ENCODE data around the gene FAM221B.

The FAM221B gene, protein sequence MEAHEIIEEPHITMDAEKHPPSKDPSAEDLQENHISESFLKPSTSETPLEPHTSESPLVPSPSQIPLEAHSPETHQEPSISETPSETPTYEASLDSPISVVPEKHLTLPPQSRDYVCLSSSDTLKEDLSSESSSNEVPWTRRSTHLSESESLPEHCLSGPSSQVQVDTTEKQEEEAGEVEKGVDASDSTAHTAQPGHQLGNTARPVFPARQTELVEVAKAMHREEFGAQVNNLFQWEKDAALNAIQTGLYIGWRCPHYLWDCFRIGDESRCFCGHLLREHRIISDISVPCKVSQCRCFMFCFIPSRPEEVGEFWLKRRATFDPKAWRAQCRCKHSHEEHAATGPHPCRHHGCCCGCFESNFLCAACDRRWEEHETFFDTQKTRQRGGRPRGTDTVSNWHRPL

DNA sequence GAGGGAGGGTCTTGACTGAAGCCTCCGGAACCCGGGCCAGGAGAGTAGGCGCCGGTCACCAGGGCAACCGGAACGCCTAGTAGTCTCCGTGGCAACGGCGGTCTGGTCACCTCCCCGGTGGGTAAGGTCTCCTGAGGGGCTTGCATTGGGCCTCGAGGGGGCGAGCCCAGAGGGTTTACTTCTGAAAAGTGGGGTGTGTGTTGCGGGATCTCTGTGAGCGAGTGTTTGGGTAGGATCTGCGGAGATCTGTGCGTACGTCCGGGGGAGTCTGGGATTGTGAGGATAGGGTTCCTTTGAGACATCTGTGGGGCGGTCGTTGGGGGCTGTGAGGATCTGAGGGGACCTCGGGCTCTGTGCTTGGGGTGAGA lies at the start of gene FAM221B:
FAM221B (minus strand) TSS at position 17 of the 368 bp plus-strand sequence. CDS start 2,571 bp downstream, outside the sequence.
- no peak for DNase-seq (ENCODE audit: low spot score)

DNA sequence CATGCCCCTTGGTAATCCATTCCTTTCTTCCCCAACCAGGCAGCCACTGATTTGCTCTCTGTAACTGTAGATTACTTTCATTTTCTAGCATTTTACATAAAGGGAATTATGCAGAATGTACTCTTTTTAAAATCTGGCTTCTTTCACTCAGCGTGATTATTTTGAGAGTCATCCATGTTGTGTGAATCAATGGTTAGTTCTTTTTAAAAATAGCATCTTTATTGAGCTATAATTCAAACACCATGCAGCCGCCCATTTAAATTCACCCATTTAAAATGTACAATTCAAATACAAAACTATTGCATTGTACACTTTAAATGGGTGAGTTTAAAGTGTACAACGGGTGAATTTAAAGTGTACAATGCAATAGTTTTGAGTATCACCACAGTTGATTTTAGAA lies 44.0 kb upstream of the FAM221B start:
- DNase-seq (ENCODE audit: low spot score): no peak

DNA sequence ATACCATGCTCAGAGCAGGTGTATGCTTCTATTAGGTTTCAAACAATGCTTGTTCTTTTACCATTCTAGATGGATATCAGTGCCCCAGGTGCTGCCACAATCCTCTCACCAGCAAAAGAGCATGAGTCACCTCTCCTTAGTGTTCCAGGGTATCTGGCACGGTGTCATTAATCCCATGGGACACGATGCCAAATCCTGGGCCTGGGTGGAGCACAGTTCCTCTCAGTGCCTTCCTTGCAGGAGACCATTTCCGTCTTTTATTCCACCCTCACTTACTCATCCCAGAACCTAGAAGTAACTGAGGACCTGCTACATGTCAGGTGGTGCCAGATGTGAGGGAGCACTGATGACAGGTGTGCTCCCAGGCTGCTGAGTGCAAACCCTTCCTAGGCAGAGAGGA lies 43.0 kb upstream of the FAM221B start:
- DNase-seq (ENCODE audit: low spot score): no peak

DNA sequence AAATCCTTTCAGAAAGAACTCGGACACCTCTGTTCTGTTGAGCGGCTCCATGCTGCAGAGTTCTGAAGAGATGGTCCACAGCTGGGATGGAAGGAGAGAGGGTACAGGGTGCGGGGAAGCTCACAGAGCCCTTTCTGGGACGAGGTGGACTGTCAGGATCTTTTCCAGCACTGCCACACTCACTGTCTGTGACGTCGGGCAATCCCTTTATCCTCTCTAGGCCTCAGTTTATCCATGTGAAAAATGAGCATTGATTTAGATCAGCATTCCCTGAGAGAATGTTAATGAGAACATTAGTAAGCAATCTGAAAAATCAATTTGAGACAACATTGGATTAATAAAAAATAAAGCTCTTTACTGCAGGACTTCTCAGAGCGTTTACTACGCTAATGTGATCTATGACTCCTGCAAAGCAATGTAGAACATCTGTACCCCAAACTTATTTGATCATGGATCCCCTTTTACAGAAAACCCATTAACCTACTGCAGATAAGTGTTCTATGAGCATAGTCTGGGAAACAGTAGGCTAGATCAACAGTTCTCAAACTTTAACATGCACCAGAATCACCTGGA lies 41.9 kb upstream of the FAM221B start, which contains the start of gene OR13J1:
OR13J1 (minus strand) TSS at position 51 of the 573 bp plus-strand sequence; CDS start at position 51, 0 bp downstream.
- no peak for DNase-seq (ENCODE audit: low spot score)

DNA sequence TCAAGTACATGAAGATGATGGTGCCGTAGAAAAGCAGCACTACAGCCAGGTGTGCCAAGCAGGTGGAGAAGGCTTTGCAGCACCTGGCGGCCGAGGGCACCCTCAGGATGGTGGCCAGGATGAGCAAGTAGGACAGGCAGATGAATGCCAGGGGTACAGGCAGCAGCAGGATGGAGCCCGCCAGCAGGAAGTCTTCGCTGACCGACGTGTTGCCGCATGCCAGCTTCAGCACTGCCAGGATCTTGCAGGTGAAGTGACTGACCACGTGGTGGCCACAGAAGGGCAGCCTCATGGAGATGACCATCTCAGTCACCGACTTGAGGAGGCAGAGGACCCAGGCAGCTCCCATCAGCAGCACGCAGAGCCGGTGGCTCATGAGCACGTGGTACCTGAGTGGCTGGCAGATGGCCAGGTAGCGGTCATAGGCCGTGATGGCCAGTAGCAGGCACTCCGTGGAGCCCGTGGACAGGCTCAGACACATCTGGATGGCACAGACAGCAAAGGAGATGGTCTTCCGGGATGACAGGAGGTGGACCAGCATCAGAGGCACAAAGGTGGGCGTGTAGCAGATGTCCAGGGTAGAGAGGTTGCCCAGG lies 41.2 kb upstream of the FAM221B start:
- no peak for DNase-seq (ENCODE audit: low spot score)

DNA sequence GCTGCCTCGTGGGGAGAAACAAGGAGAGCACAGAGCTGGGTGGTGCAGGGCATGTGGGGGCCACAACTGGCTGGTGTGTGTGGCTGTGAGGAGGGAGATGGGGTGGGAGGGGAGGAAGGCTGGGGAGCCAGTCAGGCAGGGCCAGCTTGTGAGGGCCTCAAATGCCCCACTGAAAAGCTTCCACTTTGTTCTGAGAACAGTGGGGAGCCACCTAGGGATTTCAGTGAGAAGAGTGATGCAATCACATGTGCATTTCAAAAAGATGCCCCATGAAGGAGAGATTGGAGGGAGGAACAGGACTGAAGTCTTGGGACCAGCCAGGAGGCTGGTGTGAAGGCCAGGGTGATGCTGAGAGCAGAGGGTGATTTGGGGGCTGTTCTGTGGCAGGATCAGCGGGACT lies 40.4 kb upstream of the FAM221B start:
- DNase-seq (ENCODE audit: low spot score): no peak

DNA sequence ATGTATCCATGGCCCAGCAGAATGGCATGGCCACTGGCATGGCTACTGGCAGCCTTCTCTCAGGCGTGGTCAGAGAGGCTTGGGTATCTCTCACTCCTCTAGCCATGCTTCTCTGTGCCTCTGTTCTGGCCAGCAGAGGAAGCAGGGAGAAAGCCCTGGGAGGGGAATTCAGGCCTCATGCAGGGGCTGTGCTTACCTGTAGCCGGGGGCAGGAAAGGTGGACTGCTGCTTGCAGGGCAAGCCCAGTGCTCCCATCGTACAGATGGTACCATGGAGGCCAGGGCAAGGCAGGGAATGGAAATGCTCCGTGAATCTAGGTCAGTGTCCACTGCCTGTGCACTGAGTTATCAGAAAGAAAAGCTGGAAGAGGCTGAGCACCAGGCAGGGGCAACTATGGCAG lies 39.0 kb upstream of the FAM221B start:
- DNase-seq (ENCODE audit: low spot score): no peak

DNA sequence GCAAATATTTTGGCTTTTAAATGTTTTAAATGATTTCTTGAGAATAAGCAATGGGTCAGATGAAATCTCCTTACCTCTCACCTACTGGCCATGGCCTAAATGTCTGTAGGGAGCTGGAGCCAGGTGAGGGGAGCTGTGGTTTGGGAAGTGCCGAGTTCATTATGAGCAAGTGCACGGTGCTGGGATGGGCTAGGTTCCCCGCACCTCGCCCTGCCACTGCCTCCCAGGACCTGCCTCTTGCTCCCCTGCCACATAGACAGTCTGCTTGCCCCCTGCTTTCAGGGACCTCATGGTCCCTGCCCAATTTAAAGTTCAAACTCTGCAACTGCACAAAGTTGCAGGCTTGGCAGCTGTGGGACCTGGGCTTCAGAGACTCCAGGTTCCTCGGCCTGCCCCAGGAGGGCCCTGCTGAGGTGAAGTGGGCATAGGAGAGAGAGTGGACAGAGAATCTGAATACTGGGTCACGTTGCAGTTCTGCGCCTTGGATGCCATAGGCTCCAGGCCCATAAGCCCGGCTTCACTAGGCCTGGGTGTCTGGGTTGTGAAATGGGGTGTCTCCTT lies 36.2 kb upstream of the FAM221B start:
- no peak for DNase-seq (ENCODE audit: low spot score)

DNA sequence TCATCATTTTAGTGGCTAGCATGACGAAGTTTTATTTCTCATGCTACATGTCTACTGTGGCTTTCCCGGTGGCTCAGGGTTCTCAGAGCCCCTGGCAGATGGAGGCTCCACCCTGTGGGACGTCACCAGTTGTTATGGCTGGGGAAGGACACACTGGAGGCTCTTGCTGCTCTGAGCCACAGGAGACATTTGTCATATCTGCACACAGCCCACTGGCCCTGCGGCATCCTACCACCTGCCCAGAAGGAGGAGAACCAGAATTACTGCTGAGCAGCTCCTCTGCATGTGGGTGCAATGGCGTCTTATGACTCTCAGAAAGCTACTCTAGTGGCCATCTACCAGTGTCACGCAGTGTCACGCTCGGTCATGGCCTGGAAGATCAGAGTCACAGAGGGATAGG lies 35.1 kb upstream of the FAM221B start:
- DNase-seq (ENCODE audit: low spot score): no peak

DNA sequence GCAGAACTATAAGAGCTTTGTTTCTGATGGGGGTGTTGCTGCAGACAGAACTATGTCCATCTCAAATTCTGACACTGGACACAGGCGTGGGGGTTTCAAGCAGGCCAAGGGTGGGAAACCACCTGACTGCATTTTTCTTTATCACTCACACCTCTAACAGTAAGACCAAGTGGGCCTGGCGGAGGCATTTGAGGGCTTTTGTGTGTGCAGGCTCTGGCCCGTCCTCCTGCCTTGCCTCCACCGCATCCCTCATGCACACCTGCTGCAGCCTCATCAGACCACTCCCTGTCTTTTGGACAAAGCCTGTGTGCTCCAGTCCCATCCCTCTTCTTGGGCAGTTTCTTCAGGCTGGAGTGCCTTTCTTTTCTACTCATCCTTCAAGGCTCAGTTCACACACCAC lies 33.8 kb upstream of the FAM221B start:
- no peak for DNase-seq (ENCODE audit: low spot score)

DNA sequence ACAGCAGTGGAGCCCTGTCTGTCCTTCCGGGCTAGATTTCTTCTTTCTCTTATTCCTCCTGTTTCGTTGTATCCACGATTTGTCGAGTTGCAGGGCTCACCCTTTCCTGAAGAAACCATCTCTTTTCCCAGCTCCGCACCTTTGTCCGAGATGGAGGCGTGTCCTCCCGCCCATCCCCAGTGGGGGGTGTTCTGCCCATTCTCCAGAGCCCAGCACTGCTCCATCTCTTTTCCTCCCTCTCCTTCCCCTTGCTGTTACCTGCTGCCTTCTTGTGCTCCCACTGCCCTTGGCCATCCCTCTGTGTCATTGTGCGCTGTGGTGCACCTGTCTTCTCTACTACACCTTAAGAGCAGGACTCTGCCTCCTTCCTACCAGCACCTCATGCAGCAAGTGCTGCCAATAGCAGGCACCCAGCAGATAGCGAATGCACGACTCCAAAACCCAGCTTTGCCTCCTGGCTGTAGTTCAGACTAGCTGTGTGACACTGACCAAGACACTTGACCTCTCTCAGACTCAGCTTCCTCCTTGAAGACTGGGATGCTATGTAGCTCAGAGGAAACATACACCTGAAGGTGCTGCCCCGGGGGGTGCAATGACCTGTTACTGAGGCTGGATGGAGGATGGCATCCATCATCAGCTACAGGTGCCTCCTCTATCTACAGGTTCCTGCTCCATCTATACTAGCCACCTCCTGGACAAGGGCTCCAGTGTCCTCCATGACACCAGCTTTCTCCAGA lies 32.8 kb upstream of the FAM221B start:
- DNase-seq (ENCODE audit: low spot score): no peak

DNA sequence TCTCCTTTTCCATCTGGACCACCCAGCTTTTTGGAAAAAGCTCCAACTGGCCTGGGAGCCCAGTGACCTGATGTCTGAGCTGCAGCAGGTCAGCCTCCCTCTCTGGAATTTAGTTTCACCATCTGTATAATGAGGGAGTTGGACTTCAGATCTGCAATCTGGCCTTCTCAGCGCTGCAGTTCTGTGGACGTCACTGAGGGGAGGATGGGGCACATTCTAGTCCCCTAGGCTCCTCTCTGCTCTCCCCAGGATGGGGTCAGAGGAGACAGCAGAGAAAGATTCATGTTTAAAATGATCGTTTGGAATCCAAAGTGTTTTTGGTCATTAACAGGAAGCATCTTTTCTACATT lies 31.4 kb upstream of the FAM221B start:
- peak; percentile 1 for DNase-seq (ENCODE audit: low spot score)

DNA sequence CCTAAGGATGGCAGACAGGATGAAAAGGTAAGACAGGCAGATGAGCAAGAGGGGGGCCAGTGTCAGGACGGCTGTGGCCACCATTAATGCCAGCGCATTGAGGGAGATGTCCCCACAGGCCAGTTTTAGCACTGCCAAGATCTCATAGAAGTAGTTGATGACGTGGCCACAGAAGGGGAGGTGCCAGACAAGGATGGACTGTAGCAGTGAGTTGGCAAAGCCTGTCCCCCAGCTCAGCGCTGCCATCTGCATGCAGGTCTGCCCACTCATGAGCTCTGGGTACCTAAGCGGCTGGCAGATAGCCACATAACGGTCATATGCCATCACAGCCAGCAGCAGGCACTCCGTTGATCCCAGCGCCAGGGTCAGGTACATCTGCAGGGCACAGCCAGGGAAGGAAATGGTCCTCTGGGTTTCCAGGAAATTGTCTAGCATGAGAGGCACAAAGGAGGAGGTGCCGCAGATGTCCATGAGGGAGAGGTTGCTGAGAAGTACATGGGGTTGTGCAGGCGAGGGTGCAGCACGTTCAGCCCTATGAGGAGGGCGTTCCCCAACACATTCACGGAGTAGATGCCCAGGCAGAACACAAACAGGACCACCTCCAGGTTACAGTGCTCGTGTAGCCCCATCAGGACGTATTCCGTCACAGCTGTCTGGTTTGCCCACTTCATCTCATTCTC lies 30.9 kb upstream of the FAM221B start:
- peak; percentile 29 for DNase-seq (ENCODE audit: low spot score)

DNA sequence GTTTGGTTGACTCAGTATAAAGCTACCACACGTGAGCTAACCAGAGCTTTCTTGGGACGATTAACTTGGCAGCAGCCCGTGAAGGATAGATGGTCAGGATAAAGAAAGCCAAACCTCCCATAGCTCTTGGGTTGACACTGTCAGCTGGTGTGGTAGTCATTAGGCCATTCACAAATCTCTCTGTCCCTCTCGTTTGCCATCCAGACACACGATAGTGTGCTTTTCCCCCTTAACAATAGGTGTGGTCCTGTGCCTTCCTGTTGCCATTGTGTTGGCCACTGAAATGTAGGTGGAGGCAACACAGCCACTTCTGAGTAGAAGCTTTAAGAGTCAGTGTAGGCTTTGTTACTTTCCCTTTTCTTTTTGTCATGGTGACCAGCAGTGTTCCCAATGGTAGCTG lies 29.9 kb upstream of the FAM221B start:
- no peak for DNase-seq (ENCODE audit: low spot score)

DNA sequence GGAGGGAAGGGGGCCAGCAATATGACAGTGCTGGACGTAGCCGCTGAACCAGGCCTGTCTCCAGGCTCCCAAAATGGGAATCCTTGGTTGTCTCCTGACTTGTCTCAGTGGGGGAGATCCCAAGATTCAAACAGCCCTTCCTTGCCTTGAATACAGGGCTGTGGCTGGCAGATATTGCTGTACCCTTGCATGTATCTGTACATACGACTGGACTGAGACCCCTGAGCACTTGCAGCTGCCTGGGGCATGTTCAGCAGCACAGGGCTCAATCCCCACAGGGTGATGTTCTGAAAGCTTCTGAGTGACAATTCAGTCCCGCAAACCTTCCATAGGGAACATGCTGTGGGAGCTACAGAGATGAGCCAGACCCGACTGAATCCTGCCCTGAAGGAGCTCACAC lies 28.4 kb upstream of the FAM221B start:
- no peak for DNase-seq (ENCODE audit: low spot score)

DNA sequence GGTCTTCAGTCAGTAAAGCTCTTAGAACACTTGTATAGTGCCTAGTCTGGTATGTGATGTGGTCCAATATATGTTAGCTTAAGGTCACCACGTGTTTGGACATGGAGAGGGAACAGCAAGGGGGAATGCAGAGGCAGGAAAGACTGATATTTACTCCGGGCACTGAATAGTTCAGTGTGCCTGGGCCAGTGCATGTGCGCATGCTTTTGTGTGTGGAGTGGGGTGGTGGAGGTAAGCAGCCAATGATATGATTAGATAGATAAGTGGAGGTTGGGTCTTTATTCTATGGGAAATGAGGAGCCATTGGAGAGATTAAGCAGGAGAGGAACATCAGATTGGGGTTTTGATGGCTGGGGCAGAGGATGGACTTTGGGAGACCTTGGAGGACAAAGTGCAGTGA lies 27.7 kb upstream of the FAM221B start:
- no peak for DNase-seq (ENCODE audit: low spot score)

DNA sequence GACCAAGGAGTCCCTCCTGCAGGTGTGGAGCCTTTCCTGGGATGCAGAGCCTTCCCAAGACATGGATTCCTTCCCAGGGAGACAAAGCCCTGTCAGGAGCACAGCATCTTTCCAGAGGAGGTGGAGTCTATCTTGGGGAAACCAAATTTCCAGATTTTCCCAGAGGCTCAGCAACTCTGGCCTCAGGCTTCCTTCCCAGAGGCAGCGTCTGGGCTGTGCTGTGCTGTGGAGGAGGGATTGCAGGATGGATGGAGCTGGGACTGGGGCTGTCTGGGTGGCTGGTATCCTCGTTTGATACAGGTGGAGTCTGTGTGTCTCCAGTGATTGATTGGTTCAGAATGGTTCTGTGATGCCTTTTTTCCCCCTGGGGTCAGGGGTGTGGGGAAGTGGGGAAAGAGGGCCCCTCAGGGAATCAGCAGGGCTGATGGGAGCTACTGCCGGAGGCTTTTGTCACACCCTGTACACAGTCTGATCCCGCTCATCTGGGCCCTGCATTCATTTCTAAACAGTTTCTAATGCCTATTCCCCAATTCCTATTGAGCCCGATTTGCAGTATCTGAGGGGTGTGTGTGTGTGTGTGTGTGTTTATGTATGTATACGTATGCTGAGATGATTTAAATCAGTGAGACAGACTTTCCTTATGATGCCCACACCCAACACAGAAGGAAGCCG lies 25.7 kb upstream of the FAM221B start:
- no peak for DNase-seq (ENCODE audit: low spot score)

DNA sequence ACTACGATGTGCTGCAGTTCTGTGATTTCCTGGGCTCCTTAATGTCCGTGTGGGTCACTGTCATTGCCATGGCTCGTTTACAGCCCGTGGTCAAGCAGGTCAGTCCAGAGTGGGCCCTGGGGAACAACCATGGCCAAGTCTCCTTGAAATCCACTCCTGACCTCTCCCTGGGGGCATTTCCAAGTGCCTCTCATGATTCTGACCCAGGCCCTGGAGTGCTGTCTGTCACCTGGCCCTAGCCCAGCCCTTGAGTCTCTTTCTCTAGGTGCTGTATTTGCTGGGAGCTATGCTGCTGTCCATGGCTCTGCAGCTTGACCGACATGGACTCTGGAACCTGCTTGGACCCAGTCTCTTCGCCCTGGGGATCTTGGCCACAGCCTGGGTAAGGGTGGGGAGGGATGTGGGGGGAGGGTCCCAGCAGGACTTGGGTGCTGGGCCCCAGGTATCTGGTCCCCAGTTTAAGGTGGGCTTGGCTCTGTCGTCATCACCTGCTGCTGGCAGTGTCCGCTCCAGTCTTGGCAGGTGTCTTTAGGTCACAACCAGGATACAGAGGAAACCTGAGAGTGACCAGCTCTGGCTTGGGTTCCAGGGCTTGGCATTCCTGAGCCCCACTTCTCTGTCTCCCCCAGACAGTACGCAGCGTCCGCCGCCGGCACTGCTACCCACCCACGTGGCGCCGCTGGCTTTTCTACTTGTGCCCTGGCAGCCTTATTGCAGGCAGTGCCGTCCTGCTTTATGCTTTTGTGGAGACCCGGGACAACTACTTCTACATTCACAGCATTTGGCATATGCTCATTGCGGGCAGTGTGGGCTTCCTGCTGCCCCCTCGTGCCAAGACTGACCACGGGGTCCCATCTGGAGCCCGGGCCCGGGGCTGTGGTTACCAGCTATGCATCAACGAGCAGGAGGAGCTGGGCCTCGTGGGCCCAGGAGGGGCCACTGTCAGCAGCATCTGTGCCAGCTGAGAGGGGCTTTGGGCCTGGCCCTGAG lies 24.6 kb upstream of the FAM221B start:
- no peak for DNase-seq (ENCODE audit: low spot score)

DNA sequence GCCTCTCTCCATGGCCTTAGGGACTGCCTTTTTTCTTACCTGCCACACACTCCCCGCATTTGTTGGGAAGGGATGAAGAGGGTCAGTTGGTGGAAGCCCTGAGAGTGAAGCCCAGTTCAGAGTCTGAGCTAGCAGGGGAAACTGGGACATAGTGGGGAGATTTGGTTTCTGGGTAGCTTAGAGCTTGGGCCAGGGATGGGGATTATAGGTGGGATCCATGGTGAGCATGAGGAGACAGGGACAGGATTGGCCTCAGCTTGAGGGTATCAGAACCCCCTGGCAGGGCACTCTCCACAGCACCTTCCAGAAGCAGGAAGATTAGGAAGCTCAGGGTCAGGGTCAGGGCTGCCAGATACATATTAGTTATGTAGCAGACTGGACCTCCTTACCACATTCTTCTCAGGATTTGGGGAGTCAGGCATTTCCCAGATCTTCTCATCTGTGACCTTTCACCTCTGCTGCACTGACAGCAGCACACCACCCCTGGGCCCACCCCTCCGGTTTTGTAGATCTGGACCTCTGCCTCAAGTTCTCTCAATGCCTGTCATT lies 23.8 kb upstream of the FAM221B start:
- no peak for DNase-seq (ENCODE audit: low spot score)

Measured in Ammon's horn (tissue), 1 donor.